HL-60/S4 treated with retinoic acid at 250 ng/mL for 4 days and 3 days (cell line): ENCODE data around the gene TMEM151B.

Source experiments
- in situ Hi-C: fragments of 300-500 bp; cut with MboI; formaldehyde crosslinking; loops from 2 replicates; pipeline ENCODE4 v1.7.0; 2022; ENCODE audit warnings: low sequenced_read_pairs

The TMEM151B gene

DNA sequence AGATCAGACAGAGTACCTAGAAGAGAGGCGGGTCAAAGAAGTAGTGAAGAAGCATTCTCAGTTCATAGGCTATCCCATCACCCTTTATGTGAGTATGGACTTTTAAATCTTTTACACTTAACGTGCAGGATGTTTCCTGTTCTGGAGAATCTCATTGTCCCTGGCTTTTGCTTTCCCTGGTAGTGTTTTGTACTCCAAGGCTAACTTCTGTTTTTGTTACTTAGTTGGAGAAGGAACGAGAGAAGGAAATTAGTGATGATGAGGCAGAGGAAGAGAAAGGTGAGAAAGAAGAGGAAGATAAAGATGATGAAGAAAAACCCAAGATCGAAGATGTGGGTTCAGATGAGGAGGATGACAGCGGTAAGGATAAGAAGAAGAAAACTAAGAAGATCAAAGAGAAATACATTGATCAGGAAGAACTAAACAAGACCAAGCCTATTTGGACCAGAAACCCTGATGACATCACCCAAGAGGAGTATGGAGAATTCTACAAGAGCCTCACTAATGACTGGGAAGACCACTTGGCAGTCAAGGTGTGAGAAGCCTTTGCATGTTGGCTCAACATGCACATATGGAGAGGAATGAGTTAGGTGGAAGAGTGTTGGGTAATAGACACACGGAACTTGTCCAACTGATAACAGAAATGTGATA is 20.1 kb upstream of the TMEM151B start:
- in situ Hi-C loops: no loop called here

GRCh38 chr6:44250718-44251123 is 19.5 kb upstream of the TMEM151B start:
- in situ Hi-C loops: no loop called here

- in situ Hi-C loops: no loop called here
Measured at GRCh38 chr6:44251576-44252524, 18.4 kb upstream of the TMEM151B start.

DNA sequence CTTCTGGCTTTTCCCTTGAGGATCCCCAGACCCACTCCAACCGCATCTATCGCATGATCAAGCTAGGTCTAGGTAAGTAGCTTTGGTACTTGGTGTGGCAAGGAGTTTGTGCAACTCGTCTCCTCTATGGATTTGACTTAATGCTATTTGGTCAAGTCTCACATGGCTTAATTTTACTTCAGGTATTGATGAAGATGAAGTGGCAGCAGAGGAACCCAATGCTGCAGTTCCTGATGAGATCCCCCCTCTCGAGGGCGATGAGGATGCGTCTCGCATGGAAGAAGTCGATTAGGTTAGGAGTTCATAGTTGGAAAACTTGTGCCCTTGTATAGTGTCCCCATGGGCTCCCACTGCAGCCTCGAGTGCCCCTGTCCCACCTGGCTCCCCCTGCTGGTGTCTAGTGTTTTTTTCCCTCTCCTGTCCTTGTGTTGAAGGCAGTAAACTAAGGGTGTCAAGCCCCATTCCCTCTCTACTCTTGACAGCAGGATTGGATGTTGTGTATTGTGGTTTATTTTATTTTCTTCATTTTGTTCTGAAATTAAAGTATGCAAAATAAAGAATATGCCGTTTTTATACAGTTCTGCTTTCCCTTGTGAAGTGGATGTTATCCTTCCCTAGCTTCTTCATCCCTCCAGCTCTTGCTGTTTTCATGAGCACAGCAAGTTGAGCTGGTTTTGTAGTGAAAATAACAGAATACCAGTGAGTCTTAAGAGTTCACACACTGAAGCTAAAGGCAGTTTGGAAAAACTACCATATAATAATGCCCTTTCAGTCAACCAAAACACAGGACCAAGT is 16.7 kb upstream of the TMEM151B start:
- in situ Hi-C loops: no loop called here

DNA sequence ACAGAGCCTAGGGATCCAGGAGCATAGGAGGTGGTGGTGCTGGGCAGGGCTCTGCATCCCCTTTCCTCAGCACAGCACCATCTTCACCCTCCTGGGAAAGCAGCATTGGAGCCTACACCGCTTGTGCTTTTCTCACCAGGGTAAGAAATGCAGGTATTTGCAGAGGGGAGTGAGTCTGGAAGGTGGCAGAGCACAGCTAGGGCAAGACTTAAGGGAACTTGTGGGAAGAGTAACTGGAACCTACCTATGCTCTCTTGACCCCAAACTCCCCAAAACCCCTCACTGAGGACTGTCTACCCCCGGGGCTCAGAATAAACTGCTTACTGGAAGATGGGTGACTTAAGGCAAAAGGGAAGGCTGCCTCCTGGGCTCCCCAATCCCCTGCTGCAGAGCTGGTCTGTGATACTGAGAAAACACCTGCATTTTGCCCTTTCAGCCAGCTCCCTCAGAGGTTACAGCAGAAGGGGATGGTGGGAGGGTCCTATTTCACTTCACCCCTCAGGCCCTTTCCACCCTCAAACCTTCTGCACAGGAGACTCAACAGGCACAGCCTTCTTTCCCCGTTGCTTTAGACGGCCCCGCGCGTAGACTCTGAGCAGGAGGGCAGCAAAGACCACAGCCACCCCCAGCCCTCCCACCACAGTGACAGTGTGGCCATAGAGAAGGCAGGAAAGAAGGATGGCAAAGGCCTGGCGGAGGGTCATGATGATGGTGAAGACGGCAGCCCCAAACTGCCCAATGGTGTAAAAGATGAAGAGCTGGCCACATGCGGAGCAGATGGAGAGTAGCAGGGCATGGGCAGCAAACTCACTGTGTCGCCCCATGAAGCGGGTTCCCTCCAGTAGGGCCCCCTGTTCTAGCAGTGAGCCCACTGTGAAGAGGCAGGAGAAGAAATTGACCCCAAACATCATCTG is 15.8 kb upstream of the TMEM151B start:
- in situ Hi-C loops: no loop called here

DNA sequence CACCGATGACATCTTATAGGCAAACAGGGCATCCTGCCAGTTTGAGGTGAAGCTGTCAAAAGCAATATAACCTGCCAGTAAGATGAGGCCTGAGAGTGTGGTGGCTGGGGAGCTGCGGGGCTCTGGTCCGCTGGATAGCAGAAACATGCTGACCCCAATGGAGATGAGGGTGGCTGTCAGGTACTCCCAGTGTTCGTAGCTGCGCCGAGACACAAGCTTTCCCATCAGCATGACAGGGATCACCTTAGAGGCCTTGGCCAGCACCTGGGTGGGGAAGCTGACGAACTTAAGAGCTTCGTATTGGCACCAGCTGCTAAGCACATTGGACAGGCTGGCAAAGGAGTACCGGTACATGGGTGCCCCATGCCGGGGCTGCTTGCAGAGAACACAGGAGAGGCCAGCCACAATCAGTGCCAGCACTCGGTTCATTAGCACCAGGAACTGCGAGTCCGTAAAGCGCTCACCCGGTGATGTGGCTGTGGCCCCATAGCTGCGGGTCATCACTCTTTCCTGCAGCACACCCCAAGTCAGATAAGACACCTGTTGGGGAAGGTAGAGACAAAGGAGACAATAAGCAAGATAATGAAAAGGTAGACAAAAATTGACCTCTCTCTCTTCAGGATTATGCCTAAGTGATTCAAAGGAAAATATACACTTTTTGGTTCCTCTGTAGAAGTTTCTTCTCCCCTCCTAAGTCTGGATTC is 15.0 kb upstream of the TMEM151B start:
- in situ Hi-C loops: no loop called here

DNA sequence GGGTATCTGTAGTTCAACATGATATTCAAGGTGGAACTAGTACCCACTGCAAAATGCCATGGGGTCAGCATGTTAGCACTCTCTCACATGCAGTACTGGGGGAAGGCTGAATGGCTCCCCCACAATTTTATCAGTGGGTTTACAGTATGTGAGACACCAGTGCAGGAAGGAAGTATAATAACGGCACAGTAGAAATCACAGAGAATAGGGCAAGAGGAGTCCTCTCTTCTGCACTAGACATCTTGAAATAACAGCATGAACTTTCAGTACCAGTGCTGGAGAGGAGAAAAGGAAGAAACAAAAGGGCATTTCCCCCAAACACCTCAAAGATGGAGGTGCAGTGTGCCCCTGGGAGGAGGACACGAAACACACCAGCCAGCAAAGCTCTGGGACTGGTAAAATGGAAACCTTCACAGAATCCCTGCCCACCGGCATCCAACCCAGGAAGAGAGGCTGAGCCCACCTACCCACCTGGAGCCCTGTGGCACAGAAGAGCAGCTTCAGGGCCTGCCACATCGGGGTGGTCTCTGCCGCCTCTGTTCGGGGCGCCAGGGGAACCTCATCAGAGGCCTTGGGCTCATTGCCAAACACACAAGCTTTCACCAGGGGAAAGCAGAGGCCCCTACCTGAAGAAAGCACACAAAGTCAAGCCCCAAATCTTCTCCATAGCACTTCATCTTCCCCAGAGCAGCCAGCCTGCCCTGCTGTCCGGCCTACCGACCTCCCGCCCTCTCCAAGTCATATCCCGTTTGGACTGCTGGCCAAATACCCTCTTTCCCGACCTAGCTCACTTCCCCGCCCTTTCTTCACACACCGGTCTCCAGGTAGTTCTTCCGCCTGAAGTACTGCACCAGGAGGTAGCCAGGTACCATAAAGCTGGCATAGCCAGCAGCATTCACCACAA is 14.1 kb upstream of the TMEM151B start:
- in situ Hi-C loops: no loop called here

DNA sequence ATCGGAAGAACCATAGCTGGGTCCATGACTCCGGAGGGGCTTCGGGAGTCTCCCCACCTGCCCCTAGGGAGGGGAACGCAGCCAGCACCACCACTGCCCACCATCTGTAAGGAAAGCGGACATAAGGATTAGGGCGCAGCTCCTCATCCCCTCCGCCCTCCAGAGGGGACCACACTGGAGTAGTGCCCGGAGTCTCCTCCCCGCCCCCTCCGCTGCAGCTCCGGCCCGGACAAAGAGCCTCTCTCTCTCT is 13.6 kb upstream of the TMEM151B start:
- in situ Hi-C loops: no loop called here

DNA sequence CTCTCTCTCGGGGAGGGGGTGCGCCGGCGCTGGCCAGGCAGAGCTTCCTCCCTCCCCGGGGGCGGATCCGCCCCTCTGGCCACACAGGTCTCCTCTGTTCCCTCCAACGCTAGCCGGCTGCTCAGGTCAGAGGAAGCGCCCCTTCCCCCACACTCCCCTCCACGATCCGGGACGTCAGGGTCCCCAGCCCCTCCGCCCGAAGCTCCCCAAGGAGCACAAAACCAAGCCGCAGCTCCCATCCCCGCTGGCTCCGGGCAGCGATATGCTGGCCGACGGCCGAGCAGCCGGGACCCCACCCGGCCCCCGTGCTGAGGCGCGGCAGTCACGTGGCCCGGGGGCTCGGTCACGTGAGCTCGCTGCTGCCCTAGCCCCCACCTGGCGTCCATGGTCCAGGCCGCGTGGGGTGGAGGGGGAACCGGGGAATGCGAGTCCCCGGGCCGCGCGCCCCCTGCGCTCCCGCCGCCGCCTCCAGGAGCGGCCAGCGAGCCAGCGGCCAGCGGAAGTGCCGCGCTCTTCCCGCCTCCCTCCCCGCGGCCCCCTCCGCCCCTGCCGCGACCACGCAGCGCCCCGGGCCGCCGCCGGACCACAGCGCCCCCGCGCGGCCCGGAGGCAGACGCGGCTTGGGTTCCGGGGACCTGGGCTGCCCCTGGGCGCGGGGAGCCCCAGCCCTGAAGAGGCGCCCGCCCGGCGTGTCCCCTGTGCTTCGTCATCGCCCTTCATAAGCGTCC is 13.1 kb upstream of the TMEM151B start, which contains the start of gene SLC35B2:
Gene SLC35B2, minus strand, starts transcription at position 504 of the 728 bp plus-strand sequence. Its CDS starts 118 bp downstream, at position 386.
- in situ Hi-C loops: no loop called here

DNA sequence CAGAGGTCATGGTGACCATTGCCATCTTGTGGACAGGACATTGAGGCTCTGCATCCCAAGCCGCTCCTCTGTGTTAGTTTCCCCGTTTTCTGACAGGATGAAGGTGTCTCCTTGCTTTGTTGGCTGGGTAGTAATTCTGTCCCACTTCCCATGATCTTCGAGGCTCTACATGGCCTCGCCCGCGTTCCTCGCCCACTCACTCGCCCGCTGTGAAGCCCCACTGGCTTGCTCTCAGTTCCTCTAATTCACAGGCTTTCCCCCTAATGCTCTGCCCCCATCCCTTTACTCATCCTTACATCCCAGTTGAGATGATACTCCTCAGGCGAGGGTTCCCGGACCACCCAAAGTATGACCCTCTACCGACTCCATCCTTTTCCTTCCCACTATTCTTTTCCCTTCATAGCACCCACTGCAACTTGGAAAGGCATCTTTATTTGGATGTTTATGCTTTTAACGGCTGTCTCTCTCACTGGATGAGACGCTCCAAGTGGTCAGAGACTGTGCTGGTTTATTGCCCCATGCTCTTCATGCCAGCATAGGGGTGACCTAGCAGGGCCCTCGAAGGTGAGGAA is 12.4 kb upstream of the TMEM151B start:
- in situ Hi-C loops: no loop called here

DNA sequence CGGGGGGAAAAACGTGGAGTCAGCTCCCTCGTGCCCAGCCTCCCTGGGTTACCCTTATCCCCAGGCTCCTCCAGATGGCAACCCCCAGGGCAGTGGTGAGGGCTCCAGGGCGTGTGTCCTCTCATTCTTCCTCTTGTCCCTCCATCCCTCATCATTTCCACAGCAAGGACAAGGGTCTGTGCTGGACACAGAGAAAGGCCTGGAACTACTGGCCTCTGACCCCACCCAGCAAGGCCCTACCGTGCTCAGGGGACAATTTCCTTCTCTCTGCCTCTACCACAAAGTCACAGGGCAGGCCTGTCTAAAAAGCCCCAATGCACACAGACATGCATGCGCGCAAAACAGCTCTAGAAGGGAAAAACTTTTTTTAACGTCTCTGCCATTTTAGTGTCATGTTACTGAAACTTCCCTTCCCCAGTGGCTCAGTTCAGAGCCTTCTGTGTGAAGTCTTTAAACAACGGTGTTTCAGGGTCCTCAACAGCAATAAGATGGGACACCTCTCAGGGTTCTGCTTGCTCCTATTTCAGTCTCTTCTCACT is 11.9 kb upstream of the TMEM151B start:
- in situ Hi-C loops: no loop called here

DNA sequence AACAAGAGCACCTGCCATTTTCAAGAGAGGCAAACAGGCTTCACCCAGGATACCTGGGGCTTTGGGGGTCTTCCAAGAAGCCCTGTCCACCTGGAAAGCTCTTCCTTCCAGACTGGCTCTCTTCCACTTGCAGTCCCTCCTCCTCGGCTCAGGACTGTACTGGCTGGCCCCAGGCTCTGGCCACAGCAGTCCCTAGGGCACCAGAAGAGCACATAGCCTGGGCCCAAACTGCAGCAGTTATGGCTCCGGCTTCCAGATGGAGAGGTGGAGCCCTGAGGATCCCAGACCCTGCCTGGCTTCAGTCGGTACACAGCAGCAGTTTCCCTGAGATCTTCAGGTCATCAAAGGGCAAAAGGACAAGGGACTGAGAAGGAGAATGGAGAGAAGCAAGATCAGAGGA is 11.3 kb upstream of the TMEM151B start:
- in situ Hi-C loops: no loop called here

- in situ Hi-C loops: no loop called here
Measured at GRCh38 chr6:44260011-44260410, 10.2 kb upstream of the TMEM151B start.

DNA sequence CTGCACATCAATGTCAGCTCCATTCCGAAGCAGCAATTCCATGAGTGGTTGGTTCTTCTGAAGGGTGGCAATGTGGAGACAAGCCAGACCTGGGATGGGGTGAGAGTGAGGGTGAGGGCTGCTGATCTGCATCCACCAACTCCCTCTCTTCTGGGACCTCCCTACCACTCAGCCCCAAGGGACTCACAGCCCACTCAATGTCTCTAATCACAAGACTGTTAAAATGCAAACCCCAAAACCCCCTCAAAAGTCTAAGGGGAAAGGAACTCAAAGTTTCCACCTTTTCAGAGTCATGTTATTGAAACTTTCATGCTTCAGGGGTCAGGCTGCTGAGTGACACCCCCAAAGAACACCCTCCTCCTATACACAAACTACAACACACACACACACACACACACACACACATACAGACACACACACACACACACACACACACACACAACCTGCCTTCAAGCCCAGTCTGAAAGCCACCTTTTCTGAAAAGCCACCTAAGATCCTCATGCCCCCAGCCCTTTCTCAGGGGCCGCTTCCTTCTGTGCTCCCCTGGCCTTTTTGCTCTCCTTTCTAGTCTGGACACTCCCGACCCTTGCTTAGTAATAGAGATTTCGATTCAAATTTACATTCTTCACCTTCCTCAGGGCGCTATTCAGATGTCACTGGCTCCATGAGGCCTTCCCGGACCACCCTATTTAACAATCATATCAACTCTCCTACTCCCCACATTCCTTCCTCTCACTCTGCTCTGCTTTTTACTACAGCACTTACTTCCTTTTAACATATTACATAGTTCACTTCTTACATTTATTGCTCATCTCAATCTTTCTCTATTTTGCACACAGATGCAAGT is 9.6 kb upstream of the TMEM151B start:
- in situ Hi-C loops: no loop called here

DNA sequence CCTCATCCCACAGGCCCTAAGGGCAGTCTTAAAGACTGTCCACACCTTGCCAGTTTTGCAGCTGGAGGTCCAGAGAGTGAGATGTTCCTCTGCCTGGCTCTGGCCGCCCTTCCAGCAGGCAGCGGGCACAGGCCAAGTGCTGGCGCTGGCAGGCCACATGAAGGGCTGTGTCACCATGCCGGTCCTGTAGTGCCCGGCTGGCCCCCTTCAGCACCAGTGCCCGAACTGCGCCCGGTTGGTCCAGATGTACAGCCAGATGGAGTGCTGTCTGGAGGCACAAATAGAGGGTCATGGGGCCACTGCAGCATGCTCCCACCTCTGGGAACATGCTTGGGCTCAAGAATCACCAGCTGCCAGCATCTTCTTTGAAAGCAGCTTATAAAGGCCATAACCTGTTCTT is 8.7 kb upstream of the TMEM151B start:
- in situ Hi-C loops: no loop called here

DNA sequence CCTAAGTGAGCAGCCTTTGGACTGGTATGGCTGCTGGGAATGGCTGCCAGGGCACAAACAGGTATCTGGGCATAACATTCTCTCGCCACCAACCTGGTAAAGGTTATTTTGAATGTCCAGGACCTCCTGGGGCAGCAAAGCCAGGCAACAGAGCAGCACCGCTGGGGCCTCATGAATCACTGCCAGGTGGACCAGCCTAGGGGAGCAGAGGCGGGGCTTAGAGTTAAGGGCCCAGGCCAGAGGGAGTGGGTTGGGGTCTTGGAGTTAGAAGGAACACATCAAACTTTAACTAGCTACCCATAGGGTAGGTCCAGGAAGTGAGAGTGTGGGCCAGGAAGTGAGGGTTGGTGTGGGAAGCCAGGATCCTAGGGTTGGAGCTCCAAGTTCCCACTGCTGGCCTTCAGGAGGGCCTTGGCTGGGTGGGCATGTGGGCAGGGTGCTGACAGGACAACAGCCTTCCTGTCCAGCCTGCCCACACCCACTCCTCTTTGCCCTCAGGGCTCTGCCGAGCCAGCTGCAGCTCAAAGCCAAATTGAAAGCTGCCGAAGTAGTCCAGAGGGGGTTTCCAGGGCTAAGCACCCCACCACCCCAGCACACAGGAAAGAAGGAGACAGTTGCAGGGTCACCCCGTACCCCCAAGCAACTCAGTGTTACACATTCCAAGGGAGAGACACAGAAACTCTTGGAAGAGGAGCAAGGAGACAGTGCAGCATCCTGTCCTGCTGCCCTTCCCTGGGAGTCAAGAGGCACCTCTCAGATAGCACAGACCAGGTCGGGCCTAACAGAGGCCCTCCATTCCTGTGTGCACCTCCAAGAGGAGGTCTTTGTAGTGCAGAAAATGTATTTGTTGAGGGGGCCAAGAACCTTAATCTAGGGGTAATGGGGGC is 7.5 kb upstream of the TMEM151B start:
- in situ Hi-C loops: no loop called here
